Placental epithelial cell (primary cell): Measurements from ENCODE around the gene KIF12. TPM values are rescaled to one million over a fixed set of nuclear protein-coding genes. Genes with fewer than 3 reads are reported as not detected.

Experiments used
- total RNA-seq: library from RNA; depleted of rRNA; stranded (reverse); fragments of >200 nt; gene quantifications from 2 replicates; pipeline ENCODE4 v1.2.3, GENCODE V29; 2012

KIF12 gene
- not detected in 2 replicates for total RNA-seq

GRCh38 chr9:114098936-114099668 is at the start of gene KIF12:
KIF12 (minus strand) TSS chr9:114099292; CDS start chr9:114099276, 16 bp downstream.

DNA sequence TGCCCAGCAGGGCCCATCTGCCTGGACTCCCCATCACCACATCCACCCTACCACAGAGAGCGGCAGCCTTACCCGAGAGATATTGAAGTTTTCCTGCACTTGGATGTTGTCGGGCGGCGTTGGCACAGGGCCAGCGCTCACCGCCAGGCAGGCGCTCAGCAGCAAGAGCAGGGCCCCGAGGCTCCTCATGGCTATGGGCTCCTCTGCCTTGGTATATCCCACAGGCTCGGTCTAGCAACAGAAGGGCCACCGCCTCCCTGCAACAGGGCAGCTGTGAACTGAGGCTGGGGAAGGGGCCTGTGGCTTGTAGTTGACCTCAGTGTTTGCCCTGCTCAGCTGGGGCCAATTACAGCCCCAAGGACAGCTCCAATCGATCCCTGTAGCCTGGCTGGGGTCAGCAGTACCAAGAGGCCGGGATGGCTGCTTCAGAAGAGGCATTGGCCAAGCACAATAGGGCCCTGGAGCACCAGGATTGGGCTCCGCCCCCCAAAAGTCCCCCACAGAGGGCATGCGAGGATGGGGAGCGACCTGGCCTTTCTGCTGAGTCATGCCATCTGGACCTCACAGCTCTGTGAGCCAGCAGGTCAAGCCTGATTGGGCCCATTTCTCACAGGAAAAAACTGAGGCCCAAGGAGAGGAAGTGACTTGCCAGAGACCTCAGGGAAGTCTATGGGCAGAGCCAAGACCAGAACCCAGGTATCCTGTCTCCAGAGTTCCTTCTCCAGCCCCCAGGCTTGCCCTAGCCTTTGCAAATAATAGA is 20.9 kb downstream of the KIF12 start, which contains the start of gene AMBP:
AMBP (minus strand) TSS at position 280 of the 760 bp plus-strand sequence; CDS start at position 189, 91 bp downstream.

Other genes with a start within 250 kb of the KIF12 start
- 0.22 and 0.39 TPM in 2 replicates for gene ZNF618, start 223.0 kb downstream of the KIF12 start, total RNA-seq
- gene AMBP, start 21.0 kb downstream of the KIF12 start, total RNA-seq: not detected in 2 replicates
- 1.2 and 3.1 TPM in 2 replicates for gene COL27A1, start 56.2 kb upstream of the KIF12 start, total RNA-seq
- gene ORM1, start 223.8 kb upstream of the KIF12 start, total RNA-seq: not detected in 2 replicates
- gene ORM2, start 230.6 kb upstream of the KIF12 start, total RNA-seq: not detected in 2 replicates